Effector CD4-positive, alpha-beta T cell (primary cell): Measurements from ENCODE around the gene ALPK1.
"Not testable (repeated sequence)": the region's sequence is repeated elsewhere in the genome, so short reads cannot be mapped to it uniquely, and the experiment has no call there.

Source experiments
- DNase-seq: peaks from one replicate; pipeline ENCODE4 v3.0.0-alpha.2; 2020

ALPK1 gene

GRCh38 chr4:112284662-112285411, 12.3 kb upstream of the ALPK1 start:
- DNase-seq: no peak

- DNase-seq: no peak
These were observed 9.7 kb upstream of the ALPK1 start for GRCh38 chr4:112287258-112287989.

- DNase-seq: no peak
These were observed 8.7 kb upstream of the ALPK1 start for GRCh38 chr4:112288455-112288854.

- no peak for DNase-seq
These were observed 7.5 kb upstream of the ALPK1 start for GRCh38 chr4:112289407-112290253.

- no peak for DNase-seq
These were observed 6.8 kb upstream of the ALPK1 start for GRCh38 chr4:112290341-112290740.

- no peak for DNase-seq
These were observed 2.6 kb downstream of the ALPK1 start for GRCh38 chr4:112299721-112300120.

- no peak for DNase-seq
These were observed 5.4 kb downstream of the ALPK1 start for GRCh38 chr4:112302320-112303274.

GRCh38 chr4:112305477-112305876, 8.3 kb downstream of the ALPK1 start:
- DNase-seq: not testable (repeated sequence)

- not testable (repeated sequence) for DNase-seq
These were observed 12.2 kb downstream of the ALPK1 start for GRCh38 chr4:112309263-112309791.

GRCh38 chr4:112311516-112311915, 14.3 kb downstream of the ALPK1 start:
- no peak for DNase-seq

- DNase-seq: no peak
These were observed 15.6 kb downstream of the ALPK1 start for GRCh38 chr4:112312610-112313239.

GRCh38 chr4:112315446-112315845, 18.3 kb downstream of the ALPK1 start:
- no peak for DNase-seq

GRCh38 chr4:112316360-112316759, 19.2 kb downstream of the ALPK1 start:
- no peak for DNase-seq

- DNase-seq: no peak
These were observed 21.3 kb downstream of the ALPK1 start for GRCh38 chr4:112318239-112319142.

GRCh38 chr4:112321776-112322684, 24.9 kb downstream of the ALPK1 start:
- DNase-seq: peak; percentile 72

- no peak for DNase-seq
These were observed 25.7 kb downstream of the ALPK1 start for GRCh38 chr4:112322866-112323265.

- DNase-seq: no peak
These were observed 28.4 kb downstream of the ALPK1 start for GRCh38 chr4:112325530-112325929.

GRCh38 chr4:112327965-112328733, 31.0 kb downstream of the ALPK1 start:
- no peak for DNase-seq
